ENCODE results near the gene BEGAIN.

Gene BEGAIN

DNA sequence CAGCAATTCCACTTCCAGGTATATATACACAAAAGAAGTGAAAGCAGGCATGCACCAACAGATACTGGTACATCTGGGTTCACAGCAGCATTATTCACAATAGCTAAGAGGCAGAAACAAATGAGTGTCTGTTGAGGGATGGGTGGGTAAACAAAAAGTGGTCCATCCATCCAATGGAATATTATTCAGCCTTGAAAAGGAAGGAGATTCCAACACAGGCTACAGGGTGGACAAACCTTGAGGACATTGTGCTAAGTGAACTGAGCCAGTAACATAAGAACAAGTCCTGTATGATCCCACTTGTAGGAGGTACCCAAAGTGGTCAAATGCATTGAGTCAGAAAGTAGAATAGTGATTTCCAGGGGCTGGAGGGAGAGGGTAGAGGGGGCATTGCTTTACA, 27.6 kb upstream of the BEGAIN start:
- Histone ChIP-seq H3K27me3 (ENCODE audit: control insufficient read depth, insufficient read depth, low read length) (peaks cover 3% of the 10 kb centered on the region; the same call in 1 of the 2 replicates), H3K36me3 (ENCODE audit: control insufficient read depth, insufficient read depth, low read length) (no peaks in the 10 kb centered on the region), H3K27ac (ENCODE audit: low read depth, low read length) (no peak overlapping the region), H3K4me3 (ENCODE audit: low read depth, low read length) (no peak overlapping the region), H3K9ac (ENCODE audit: low read length) (no peak overlapping the region), H3K9me3 (ENCODE audit: control insufficient read depth, insufficient read depth, low read depth, low read length) (no peaks in the 10 kb centered on the region), H3K4me1 (ENCODE audit: control insufficient read depth, insufficient read depth, low read length) (no peaks in the 10 kb centered on the region; the same call in 1 of the 2 replicates)

DNA sequence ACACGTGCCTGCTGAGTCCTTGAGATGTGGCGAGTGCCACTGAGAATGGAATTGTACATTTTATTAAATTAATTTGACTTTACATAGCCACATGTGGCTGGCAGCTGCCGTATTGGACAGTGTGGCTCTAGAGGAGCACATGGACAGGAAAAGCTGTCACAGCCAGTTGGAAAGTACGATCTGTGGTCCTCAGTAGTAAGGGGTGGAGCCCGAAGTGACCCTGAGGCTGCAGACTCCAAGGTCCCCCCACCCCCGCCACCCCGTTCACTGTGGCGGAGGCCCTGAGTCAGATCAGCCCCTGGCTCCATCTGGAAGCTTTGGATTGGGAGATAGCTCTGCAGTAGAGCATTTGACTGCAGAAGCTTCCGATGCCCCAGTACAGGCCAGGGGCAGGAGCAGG, 25.8 kb upstream of the BEGAIN start:
- Histone ChIP-seq H3K4me3 (ENCODE audit: low read depth, low read length) (no peak overlapping the region), H3K9ac (ENCODE audit: low read length) (no peak overlapping the region), H3K27me3 (ENCODE audit: control insufficient read depth, insufficient read depth, low read length) (no peaks in the 10 kb centered on the region), H3K27ac (ENCODE audit: low read depth, low read length) (no peak overlapping the region), H3K4me1 (ENCODE audit: control insufficient read depth, insufficient read depth, low read length) (no peaks in the 10 kb centered on the region; the same call in 1 of the 2 replicates), H3K36me3 (ENCODE audit: control insufficient read depth, insufficient read depth, low read length) (no peaks in the 10 kb centered on the region), H3K9me3 (ENCODE audit: control insufficient read depth, insufficient read depth, low read depth, low read length) (no peaks in the 10 kb centered on the region)

DNA sequence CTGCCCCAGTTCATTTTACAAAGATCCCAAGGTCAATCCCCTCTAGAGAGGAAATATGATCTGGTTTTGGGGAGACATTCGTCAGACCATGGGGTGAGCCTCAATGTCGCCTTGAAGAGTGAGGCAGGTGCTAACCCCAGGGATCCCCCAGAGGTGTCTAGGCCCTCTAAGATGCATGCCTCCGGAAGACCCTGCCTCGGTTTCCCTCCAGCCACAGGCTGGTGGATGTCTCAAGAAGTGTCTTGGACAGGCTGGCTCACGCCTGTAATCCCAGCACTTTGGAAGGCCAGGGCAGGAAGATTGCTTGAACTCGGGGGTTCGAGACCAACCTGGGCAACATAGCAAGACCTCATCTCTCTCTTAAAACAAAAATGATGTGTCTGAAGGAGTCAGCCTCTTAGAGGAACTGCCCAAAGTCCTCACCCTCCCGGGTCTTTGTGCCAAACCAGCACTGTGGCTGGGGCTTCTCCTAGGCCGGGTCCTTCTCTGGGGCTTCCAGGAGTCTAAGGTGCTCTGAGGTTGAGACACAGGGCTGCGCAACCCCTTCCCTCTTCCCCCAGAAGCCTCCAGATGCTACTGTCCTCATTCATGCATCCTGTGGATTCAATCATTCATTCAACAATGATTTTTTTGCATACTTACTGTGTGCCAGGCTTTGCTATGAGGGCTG, 24.7 kb upstream of the BEGAIN start:
- H3K9ac ChIP-seq (ENCODE audit: low read length): no peak overlapping the region
- H3K36me3 ChIP-seq (ENCODE audit: control insufficient read depth, insufficient read depth, low read length): no peaks in the 10 kb centered on the region
- H3K9me3 ChIP-seq (ENCODE audit: control insufficient read depth, insufficient read depth, low read depth, low read length): no peaks in the 10 kb centered on the region
- H3K27me3 ChIP-seq (ENCODE audit: control insufficient read depth, insufficient read depth, low read length): no peaks in the 10 kb centered on the region
- no peak overlapping the region for H3K4me3 ChIP-seq (ENCODE audit: low read depth, low read length)
- H3K27ac ChIP-seq (ENCODE audit: low read depth, low read length): no peak overlapping the region
- no peaks in the 10 kb centered on the region; the same call in 1 of the 2 replicates for H3K4me1 ChIP-seq (ENCODE audit: control insufficient read depth, insufficient read depth, low read length)

DNA sequence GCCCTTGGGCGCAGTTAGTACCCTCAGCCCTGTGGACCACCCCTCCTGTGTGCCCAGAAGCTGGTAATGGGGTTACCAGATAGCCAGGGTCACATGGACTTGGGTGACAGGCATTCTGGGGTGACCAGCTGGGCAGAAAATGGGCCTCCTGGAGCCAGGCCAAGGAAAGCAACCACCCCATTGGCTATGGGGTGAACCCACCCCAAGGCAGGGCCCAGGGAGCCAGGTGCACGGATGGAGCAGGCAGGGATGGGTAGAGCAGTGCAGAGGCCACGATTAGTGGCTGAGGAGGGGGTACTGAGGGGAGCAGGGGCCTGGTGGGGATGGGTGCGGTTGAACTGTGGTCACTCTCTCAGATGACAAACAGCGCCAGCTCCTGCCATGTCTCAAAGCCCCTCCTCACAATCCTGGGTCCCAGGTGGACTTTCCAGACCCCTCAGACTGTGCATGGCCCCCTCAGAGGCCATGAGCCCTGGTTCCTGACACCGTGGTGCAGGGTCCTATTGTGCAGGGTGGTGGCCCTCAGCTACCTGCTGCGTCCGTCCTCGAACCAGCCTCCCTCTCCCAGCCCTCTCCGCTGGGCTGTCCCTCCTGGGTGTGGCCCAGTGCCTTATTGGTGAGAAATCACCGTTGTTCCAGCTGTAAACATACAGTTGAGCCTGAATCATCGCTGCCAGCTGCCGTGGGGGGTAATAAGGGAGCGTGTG, 23.4 kb upstream of the BEGAIN start:
- Histone ChIP-seq H3K9me3 (ENCODE audit: control insufficient read depth, insufficient read depth, low read depth, low read length) (no peaks in the 10 kb centered on the region), H3K36me3 (ENCODE audit: control insufficient read depth, insufficient read depth, low read length) (no peaks in the 10 kb centered on the region), H3K4me1 (ENCODE audit: control insufficient read depth, insufficient read depth, low read length) (peaks cover 2% of the 10 kb centered on the region; the same call in 1 of the 2 replicates), H3K27me3 (ENCODE audit: control insufficient read depth, insufficient read depth, low read length) (no peaks in the 10 kb centered on the region), H3K4me3 (ENCODE audit: low read depth, low read length) (no peak overlapping the region), H3K9ac (ENCODE audit: low read length) (no peak overlapping the region), H3K27ac (ENCODE audit: low read depth, low read length) (no peak overlapping the region)

DNA sequence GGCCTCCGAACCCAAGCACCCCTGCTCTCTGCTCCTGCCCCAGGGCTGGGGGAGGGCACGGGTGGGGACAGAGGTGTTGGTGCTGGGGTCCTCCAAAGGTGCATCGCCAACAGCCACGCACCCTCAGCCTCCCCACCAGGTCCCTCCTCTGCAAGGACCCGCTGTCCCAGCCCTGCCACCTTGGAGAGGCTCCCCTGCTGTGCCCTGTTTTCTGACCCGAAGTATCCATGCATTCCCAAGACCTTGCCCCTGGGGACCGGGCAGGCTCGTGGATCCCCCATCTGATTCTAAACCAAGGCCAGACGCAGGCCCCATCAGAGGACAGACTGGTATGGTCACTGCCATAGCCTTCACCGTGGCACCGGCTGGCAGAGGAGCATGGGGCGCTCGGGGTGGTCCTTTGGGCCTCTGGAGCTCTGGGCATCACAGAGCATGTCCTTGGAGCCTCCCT, 22.7 kb upstream of the BEGAIN start:
- H3K4me1 ChIP-seq (ENCODE audit: control insufficient read depth, insufficient read depth, low read length): peaks cover 4% of the 10 kb centered on the region; the same call in 1 of the 2 replicates
- H3K36me3 ChIP-seq (ENCODE audit: control insufficient read depth, insufficient read depth, low read length): no peaks in the 10 kb centered on the region
- no peak overlapping the region for H3K9ac ChIP-seq (ENCODE audit: low read length)
- H3K27ac ChIP-seq (ENCODE audit: low read depth, low read length): no peak overlapping the region
- H3K27me3 ChIP-seq (ENCODE audit: control insufficient read depth, insufficient read depth, low read length): no peaks in the 10 kb centered on the region
- no peak overlapping the region for H3K4me3 ChIP-seq (ENCODE audit: low read depth, low read length)
- H3K9me3 ChIP-seq (ENCODE audit: control insufficient read depth, insufficient read depth, low read depth, low read length): no peaks in the 10 kb centered on the region

DNA sequence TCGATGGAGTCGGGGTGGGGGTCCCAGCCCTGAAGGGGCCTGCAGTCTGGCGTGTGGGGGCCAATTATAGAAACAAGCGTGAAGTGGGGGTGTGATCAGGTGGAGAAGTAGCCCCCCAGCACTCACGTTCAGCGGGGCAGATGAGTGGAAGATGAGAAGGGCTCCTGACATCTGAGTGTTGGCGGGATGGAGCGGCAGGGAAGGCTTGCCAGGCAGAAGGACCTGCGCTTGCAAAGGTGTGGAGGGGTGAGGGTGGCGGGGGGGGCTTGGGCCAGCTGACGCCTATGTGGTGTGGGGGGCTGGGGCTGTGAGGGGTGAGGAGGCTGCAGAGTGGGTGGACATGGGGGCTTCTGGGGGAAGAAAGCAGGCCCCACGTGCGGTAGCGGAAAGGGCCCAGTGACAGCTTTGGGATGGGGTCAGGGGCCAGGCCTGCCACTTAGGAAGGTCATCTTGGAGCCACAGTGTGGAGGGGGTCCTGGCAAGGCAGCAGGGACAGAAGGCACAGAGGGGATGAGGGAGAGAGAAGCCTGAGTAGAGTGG, 22.2 kb upstream of the BEGAIN start:
- no peak overlapping the region for H3K4me3 ChIP-seq (ENCODE audit: low read depth, low read length)
- H3K9me3 ChIP-seq (ENCODE audit: control insufficient read depth, insufficient read depth, low read depth, low read length): no peaks in the 10 kb centered on the region
- H3K4me1 ChIP-seq (ENCODE audit: control insufficient read depth, insufficient read depth, low read length): peaks cover 4% of the 10 kb centered on the region; the same call in 1 of the 2 replicates
- no peaks in the 10 kb centered on the region for H3K27me3 ChIP-seq (ENCODE audit: control insufficient read depth, insufficient read depth, low read length)
- H3K9ac ChIP-seq (ENCODE audit: low read length): no peak overlapping the region
- H3K27ac ChIP-seq (ENCODE audit: low read depth, low read length): no peak overlapping the region
- H3K36me3 ChIP-seq (ENCODE audit: control insufficient read depth, insufficient read depth, low read length): no peaks in the 10 kb centered on the region

DNA sequence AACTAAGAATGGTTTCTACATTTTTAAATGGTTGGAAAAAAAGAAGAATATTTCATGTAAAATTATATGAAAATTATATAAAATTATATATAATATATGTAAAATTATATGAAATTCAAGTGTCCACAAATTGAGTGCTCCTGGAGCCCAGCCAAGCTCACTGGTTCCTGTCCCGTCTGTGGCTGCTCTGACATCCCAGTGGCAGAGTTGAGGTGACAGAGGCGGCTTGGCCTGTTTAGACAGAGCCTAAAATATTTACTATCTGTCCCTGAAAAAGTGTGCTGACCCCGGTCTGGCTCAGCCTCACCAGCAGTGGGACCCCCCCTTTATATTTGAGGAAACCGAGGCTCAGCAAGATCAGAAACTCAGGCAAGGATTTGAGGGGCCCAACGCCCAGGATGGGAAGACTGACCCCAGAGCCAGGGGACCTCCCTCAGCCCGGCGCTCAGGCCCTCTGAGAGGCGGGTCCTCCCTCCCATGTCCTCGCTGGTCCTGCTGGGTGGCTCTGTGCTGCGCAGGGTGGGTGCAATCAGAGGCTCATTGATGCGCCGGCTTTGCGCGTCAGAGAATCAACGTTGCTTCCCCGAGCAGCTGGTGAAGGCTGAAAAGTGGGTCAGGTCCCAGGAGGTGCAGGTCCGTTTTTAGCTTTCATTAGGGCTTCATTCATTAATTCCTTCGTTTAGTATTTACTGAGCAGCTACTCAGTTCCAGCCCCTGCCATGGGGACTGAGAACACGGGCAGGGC, 21.5 kb upstream of the BEGAIN start:
- Histone ChIP-seq H3K27ac (ENCODE audit: low read depth, low read length) (no peak overlapping the region), H3K4me3 (ENCODE audit: low read depth, low read length) (no peak overlapping the region), H3K27me3 (ENCODE audit: control insufficient read depth, insufficient read depth, low read length) (no peaks in the 10 kb centered on the region), H3K4me1 (ENCODE audit: control insufficient read depth, insufficient read depth, low read length) (peaks cover 4% of the 10 kb centered on the region; the same call in 1 of the 2 replicates), H3K9ac (ENCODE audit: low read length) (no peak overlapping the region), H3K9me3 (ENCODE audit: control insufficient read depth, insufficient read depth, low read depth, low read length) (no peaks in the 10 kb centered on the region), H3K36me3 (ENCODE audit: control insufficient read depth, insufficient read depth, low read length) (no peaks in the 10 kb centered on the region)

DNA sequence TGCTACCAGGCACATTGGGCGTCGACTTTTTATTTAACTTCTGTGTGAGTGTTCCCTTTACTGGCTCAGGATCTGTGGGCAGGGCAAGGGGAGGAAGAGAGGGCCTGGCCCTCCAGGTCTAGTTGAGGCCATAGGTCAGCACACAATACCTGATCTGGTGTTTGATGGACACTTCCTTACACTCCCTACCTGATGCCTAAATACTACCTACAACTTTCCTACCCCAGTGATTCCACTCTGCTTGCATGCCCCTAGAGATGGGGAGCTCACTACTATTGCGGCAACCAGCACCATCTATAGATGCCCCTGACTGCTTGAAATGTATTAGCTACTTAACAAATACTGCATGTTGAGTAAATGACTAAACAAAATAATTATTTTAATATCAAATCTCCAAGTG, 20.8 kb upstream of the BEGAIN start:
- H3K27me3 ChIP-seq (ENCODE audit: control insufficient read depth, insufficient read depth, low read length): no peaks in the 10 kb centered on the region
- no peaks in the 10 kb centered on the region for H3K36me3 ChIP-seq (ENCODE audit: control insufficient read depth, insufficient read depth, low read length)
- no peak overlapping the region for H3K9ac ChIP-seq (ENCODE audit: low read length)
- H3K4me1 ChIP-seq (ENCODE audit: control insufficient read depth, insufficient read depth, low read length): peaks cover 4% of the 10 kb centered on the region; the same call in 1 of the 2 replicates
- no peak overlapping the region for H3K4me3 ChIP-seq (ENCODE audit: low read depth, low read length)
- no peak overlapping the region for H3K27ac ChIP-seq (ENCODE audit: low read depth, low read length)
- no peaks in the 10 kb centered on the region for H3K9me3 ChIP-seq (ENCODE audit: control insufficient read depth, insufficient read depth, low read depth, low read length)

DNA sequence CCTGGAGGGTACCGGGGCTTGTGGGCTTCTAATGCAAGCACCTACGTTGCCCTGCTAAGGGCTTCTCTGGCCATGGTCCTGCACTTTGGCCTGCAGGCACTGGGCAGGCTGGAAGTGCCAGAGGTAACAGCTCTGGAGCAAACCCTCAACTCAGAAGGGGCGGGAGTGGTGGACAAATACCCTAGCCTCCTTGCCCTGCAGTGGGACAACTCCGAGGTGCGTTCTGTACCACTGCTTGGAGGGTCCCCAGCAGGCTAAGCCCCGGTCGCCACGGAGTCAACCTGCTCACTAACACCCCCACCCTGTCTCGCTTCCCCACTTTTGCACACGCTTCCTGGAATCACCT, 20.4 kb upstream of the BEGAIN start:
- no peak overlapping the region for H3K27ac ChIP-seq (ENCODE audit: low read depth, low read length)
- no peak overlapping the region for H3K9ac ChIP-seq (ENCODE audit: low read length)
- peaks cover 4% of the 10 kb centered on the region; the same call in 1 of the 2 replicates for H3K4me1 ChIP-seq (ENCODE audit: control insufficient read depth, insufficient read depth, low read length)
- H3K36me3 ChIP-seq (ENCODE audit: control insufficient read depth, insufficient read depth, low read length): no peaks in the 10 kb centered on the region
- H3K4me3 ChIP-seq (ENCODE audit: low read depth, low read length): no peak overlapping the region
- H3K9me3 ChIP-seq (ENCODE audit: control insufficient read depth, insufficient read depth, low read depth, low read length): no peaks in the 10 kb centered on the region
- H3K27me3 ChIP-seq (ENCODE audit: control insufficient read depth, insufficient read depth, low read length): no peaks in the 10 kb centered on the region

DNA sequence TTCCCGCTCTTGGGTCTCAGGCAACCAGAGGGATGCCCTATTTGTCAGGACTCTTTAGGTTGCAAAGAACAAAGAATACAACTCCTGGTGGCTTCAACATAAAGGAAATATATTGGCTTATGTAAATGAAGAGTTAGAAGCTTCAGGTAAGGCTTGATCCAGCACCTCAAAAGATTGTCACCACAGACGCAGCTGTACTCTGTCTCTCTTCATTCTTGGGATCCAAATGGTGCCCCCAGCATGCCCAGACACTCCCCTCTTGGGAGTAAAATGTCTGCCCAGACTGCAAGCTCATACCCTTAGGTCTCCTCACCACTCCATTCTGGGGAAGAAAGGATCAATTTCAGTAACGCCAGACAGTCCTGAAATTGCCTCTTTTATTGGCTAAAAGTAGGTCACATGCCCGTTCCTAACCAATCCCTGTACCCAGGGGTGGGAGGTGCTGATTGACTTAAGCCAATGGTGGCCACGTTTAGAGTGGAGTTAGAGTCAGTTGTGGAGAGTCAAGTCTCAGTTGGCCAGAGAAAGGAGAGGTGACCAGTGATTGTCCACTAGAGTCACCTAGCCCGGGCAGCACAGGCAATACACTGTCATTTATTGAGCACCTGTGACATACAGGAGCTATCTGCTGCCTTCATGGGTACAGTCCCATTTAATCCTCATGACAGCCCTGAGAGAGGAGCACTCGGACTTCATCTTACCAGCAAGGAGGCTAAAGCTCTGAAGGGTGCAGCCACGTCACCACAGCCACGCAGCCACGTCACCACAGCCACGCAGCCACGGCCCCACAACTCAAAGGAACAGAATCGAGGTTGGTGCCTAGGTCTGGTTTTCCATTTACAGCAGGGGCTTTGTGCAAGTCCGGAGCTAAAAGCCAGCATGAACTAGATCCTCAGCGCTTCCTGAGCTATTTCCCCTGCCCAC, 19.7 kb upstream of the BEGAIN start:
- no peaks in the 10 kb centered on the region for H3K36me3 ChIP-seq (ENCODE audit: control insufficient read depth, insufficient read depth, low read length)
- no peak overlapping the region for H3K9ac ChIP-seq (ENCODE audit: low read length)
- H3K9me3 ChIP-seq (ENCODE audit: control insufficient read depth, insufficient read depth, low read depth, low read length): no peaks in the 10 kb centered on the region
- peaks cover 4% of the 10 kb centered on the region; the same call in 1 of the 2 replicates for H3K4me1 ChIP-seq (ENCODE audit: control insufficient read depth, insufficient read depth, low read length)
- H3K4me3 ChIP-seq (ENCODE audit: low read depth, low read length): no peak overlapping the region
- H3K27me3 ChIP-seq (ENCODE audit: control insufficient read depth, insufficient read depth, low read length): no peaks in the 10 kb centered on the region
- no peak overlapping the region for H3K27ac ChIP-seq (ENCODE audit: low read depth, low read length)

Measured in HUES6 (cell line).